ENCODE measurements around the gene KLHL6. TPM values are rescaled to one million over a fixed set of nuclear protein-coding genes. Genes with fewer than 3 reads are reported as not detected.

The KLHL6 gene
- total RNA-seq, 2 donors from 2014 or later, result 6.6 to 10.2 TPM

DNA sequence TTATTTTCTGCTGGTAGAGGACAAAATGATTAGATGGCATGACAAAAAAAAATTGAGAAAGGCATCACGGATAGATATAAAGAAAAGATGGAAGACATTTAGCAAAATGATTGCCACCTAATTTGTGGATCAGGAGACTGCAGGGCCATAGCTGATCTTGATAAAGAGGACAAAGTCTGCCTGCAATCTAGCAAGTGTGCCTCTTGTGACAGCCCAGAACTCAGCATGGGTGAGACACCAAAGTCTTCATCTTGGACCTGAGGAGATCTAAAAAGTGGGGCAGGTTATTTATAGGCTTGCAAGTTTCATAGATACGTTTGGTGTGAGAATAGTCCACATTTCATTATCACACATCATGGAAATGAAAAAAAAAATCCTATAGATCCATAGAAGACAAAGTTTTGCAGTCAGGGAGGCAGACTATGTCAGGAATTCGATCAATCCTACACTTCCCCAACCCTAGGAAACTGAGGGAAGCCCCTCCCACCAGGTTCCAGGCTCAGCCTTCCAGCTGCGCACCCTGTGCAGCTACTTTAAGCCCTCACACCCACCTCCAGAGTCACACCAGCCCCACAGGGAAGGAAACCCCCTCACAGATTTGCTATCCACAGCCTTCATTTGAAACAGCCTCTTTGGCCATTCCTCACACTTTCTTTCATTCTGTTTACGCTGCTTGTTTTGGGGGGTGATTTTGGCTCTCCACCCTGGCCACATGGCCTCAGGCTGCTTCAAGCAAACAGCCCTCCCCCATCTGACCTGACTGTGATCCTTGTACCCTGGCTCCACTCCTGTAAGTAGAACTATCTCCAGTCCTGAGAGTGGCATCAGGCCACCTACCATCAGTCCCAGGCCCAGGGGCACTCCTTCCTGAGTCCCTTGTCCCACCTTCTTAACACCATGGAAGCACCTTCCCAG lies 28.1 kb upstream of the KLHL6 start:
- H3K36me3 ChIP-seq, result no peaks in the 10 kb centered on the region
- TF ChIP-seq, protein P1, sequence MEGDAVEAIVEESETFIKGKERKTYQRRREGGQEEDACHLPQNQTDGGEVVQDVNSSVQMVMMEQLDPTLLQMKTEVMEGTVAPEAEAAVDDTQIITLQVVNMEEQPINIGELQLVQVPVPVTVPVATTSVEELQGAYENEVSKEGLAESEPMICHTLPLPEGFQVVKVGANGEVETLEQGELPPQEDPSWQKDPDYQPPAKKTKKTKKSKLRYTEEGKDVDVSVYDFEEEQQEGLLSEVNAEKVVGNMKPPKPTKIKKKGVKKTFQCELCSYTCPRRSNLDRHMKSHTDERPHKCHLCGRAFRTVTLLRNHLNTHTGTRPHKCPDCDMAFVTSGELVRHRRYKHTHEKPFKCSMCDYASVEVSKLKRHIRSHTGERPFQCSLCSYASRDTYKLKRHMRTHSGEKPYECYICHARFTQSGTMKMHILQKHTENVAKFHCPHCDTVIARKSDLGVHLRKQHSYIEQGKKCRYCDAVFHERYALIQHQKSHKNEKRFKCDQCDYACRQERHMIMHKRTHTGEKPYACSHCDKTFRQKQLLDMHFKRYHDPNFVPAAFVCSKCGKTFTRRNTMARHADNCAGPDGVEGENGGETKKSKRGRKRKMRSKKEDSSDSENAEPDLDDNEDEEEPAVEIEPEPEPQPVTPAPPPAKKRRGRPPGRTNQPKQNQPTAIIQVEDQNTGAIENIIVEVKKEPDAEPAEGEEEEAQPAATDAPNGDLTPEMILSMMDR (IDR thresholded peaks at IDR 0.05), result no peak
- ATAC-seq (ENCODE audit: insufficient number of reproducible peaks, low FRiP score, low read depth) (no peak), DNase-seq (ENCODE audit: low spot score) (no peak)
- no peaks in the 10 kb centered on the region for H3K27me3 ChIP-seq (replicated peaks; ENCODE audit: insufficient read depth)
- no peaks in the 10 kb centered on the region for H3K9me3 ChIP-seq
- H3K4me3 ChIP-seq, result no peak overlapping the region
- H3K27ac ChIP-seq, result no peak overlapping the region
- peaks cover 0 to 8% of the 10 kb centered on the region in 2 donors for H3K4me1 ChIP-seq (ENCODE audit: control insufficient read depth in 1 of 2, low read depth in 2 of 2)

DNA sequence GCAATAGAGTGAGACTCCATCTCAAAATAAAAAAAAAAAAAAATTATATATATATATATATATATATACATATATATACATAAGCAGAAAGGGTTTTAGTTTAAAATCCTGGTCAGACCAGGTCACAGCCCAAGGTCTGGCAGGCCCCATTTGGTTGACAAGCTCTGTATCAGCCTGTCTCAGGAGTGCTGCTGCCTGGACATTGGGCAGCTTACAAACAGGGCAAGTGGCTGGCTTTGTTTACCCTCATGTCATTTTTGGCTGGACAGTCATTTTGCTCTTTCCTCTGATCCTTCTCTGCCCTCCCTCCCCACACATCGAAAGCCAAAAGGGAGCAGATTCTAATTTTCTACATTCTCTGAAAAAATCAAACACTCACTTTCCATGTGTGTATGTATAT lies 26.7 kb upstream of the KLHL6 start:
- no peaks in the 10 kb centered on the region for H3K9me3 ChIP-seq
- TF ChIP-seq, protein P1 (IDR thresholded peaks at IDR 0.05), result no peak
- no peaks in the 10 kb centered on the region for H3K27me3 ChIP-seq (replicated peaks; ENCODE audit: insufficient read depth)
- no peak for DNase-seq (ENCODE audit: low spot score)
- H3K4me1 ChIP-seq (ENCODE audit: control insufficient read depth in 1 of 2, low read depth in 2 of 2), result peaks cover 0 to 8% of the 10 kb centered on the region in 2 donors
- no peak overlapping the region for H3K4me3 ChIP-seq
- no peaks in the 10 kb centered on the region for H3K36me3 ChIP-seq
- no peak for ATAC-seq (ENCODE audit: insufficient number of reproducible peaks, low FRiP score, low read depth)
- no peak overlapping the region for H3K27ac ChIP-seq

DNA sequence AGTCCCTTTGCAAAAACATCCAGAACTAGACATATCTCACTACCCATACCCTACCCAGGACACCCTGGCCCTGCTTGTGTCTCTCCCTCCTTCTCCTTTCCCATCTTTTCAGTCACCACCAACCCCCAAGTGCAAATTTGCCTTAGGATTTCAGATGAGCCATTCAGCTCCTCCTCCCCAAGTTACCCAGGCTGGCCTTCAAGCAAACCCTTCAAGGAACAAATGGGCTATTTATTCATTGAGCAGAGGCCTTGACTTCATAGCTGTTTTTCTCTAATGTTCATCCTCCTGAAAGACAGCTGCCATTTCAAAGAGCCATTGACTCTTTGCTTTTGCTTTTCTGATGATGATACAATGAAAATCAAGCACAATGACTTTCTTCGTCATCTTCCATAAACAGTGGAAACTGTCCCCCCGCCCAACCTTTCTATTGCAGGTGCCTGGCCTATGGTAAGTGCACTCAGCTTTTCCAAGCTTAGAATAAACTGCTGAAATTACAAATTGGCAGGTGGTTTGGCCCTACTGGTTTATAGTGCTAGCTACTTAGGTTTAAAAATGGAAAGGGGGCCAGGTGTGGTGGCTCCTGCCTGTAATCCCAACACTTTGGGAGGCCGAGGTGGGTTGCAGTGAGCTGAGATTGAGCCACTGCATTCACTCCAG lies 26.1 kb upstream of the KLHL6 start:
- Histone ChIP-seq H3K4me1 (ENCODE audit: control insufficient read depth in 1 of 2, low read depth in 2 of 2) (peaks cover 0 to 8% of the 10 kb centered on the region in 2 donors), H3K27ac (no peak overlapping the region), H3K36me3 (no peaks in the 10 kb centered on the region), H3K9me3 (no peaks in the 10 kb centered on the region), H3K27me3 (replicated peaks; ENCODE audit: insufficient read depth) (no peaks in the 10 kb centered on the region), H3K4me3 (no peak overlapping the region)
- TF ChIP-seq, protein P1 (IDR thresholded peaks at IDR 0.05), result no peak
- ATAC-seq (ENCODE audit: insufficient number of reproducible peaks, low FRiP score, low read depth) (no peak), DNase-seq (ENCODE audit: low spot score) (no peak)

DNA sequence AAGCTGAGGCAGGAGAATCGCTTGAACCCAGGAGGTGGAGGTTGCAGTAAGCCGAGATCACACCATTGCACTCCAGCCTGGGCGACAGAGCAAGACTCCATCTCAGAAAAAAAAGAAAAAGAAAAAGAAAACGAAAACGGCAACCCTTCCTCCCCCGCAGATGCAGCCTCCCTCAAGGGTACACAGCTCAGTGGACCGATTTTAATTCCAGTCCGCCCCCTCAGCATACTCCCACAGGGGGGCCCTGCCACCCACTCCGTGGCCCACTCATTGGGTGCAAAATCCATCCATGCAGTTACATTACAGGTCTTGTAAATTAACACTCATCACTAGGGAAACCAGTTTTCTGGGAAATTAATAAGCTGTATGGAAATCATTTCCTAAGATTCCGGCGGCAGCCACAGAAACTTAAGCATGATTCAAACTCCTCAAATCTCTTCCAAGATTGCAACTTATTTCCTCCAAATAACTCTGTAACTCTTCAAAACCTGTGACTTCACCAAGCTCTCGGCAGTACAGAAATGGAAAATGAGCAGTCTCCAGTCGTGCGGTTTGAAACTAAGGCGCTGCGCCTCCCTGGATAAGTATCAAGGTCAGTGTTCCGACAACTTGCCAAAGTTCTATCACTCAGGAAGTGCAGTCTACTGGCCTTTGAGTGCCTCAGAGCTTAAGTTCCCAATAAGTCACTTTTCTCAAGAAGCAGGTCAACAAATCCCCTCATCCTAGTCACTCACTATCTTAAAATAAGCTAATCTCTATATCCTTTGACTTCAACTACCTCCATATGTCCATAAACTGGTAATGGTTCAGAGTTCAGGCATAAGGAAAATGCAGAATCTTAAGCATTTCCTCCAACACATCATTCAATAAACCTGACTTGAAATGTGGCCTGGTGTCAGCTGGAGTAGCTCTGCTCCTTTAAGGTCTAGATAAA lies 24.7 kb upstream of the KLHL6 start:
- DNase-seq (ENCODE audit: low spot score) (no peak), ATAC-seq (ENCODE audit: insufficient number of reproducible peaks, low FRiP score, low read depth) (no peak)
- TF ChIP-seq, protein P1 (IDR thresholded peaks at IDR 0.05), result no peak
- Histone ChIP-seq H3K27me3 (replicated peaks; ENCODE audit: insufficient read depth) (no peaks in the 10 kb centered on the region), H3K36me3 (no peaks in the 10 kb centered on the region), H3K9me3 (no peaks in the 10 kb centered on the region), H3K4me3 (no peak overlapping the region), H3K27ac (no peak overlapping the region), H3K4me1 (ENCODE audit: control insufficient read depth in 1 of 2, low read depth in 2 of 2) (peaks cover 0 to 8% of the 10 kb centered on the region in 2 donors)

All from thoracic aorta (tissue), 2 donors.